ENCODE measurements around the gene GSK3A. TPM values are rescaled to one million over a fixed set of nuclear protein-coding genes. Genes with fewer than 3 reads are reported as not detected.
A peak's percentile ranks its signal among the peaks of the same experiment; 100 is the strongest.

The GSK3A gene
- total RNA-seq, 1 experiment from 2014 or later = 50.8 TPM

GRCh38 chr19:42279902-42280814 lies 37.8 kb upstream of the GSK3A start (continued):
- TF ChIP-seq NFE2L1 (CRISPR knock-in tag; IDR thresholded peaks at IDR 0.05) (no peak), GABPB1 (CRISPR knock-in tag; IDR thresholded peaks at IDR 0.05) (no peak), IRF1 (CRISPR knock-in tag; IDR thresholded peaks at IDR 0.05) (no peak), ERG (CRISPR knock-in tag; IDR thresholded peaks at IDR 0.05) (no peak), ZNF425 (CRISPR knock-in tag; conservative IDR thresholded peaks at IDR 0.05) (no peak), CREM (CRISPR knock-in tag; IDR thresholded peaks at IDR 0.05) (0 out of 2 replicates have a peak, but pooled peaks have one; percentile 30), ZNF416 (CRISPR knock-in tag; IDR thresholded peaks at IDR 0.05) (0 out of 2 replicates have a peak, but pooled peaks have one; percentile 29), USF2 (CRISPR knock-in tag; IDR thresholded peaks at IDR 0.05) (peak; percentile 28; the same call in 1 of the 2 replicates), NR2C2 (CRISPR knock-in tag; IDR thresholded peaks at IDR 0.05) (no peak), ZNF281 (CRISPR knock-in tag; IDR thresholded peaks at IDR 0.05) (no peak), NFATC4 (CRISPR knock-in tag; IDR thresholded peaks at IDR 0.05) (no peak), JAZF1 (CRISPR knock-in tag; IDR thresholded peaks at IDR 0.05) (no peak), FOXP1 (CRISPR knock-in tag; IDR thresholded peaks at IDR 0.05; ENCODE audit: borderline replicate concordance) (peak; percentile 82), SP1 (CRISPR knock-in tag; conservative IDR thresholded peaks at IDR 0.05) (peak; percentile 50), ZSCAN18 (CRISPR knock-in tag; IDR thresholded peaks at IDR 0.05) (no peak), ZNF671 (CRISPR knock-in tag; IDR thresholded peaks at IDR 0.05) (no peak), FOXP4 (CRISPR knock-in tag; IDR thresholded peaks at IDR 0.05) (no peak), TEAD4 (CRISPR knock-in tag; IDR thresholded peaks at IDR 0.05) (no peak)

Measured in WTC11 (cell line).